ENCODE measurements around the gene ACSS2.

DNA sequence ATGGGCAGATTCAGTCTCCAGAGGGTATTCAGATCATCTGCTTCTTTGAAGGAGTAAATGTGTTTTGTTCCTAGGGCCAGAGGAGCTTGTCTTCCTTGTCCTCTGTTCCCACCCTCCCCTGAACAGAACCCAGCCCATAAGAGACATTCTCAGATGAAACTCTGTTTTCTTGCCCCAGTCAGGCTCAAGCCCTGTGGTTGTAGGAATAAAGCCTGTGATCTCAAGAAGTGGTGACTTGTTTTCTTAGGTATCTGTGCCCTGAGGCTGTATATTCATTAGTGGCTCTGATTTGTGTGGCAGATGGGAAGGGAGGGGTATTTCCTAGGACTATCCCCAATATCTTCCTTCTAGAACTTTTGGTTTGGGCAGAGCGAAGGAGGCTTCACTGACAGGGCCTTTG, 51.3 kb downstream of the ACSS2 start:
- TF ChIP-seq, protein P1, sequence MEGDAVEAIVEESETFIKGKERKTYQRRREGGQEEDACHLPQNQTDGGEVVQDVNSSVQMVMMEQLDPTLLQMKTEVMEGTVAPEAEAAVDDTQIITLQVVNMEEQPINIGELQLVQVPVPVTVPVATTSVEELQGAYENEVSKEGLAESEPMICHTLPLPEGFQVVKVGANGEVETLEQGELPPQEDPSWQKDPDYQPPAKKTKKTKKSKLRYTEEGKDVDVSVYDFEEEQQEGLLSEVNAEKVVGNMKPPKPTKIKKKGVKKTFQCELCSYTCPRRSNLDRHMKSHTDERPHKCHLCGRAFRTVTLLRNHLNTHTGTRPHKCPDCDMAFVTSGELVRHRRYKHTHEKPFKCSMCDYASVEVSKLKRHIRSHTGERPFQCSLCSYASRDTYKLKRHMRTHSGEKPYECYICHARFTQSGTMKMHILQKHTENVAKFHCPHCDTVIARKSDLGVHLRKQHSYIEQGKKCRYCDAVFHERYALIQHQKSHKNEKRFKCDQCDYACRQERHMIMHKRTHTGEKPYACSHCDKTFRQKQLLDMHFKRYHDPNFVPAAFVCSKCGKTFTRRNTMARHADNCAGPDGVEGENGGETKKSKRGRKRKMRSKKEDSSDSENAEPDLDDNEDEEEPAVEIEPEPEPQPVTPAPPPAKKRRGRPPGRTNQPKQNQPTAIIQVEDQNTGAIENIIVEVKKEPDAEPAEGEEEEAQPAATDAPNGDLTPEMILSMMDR (IDR thresholded peaks at IDR 0.05) = no peak
- TF ChIP-seq SIN3A (IDR thresholded peaks at IDR 0.05; ENCODE audit: borderline replicate concordance, insufficient read depth, low read depth, low read length) (no peak), POLR2AphosphoS5 (IDR thresholded peaks at IDR 0.05; ENCODE audit: low read depth, low read length) (no peak)
- TF ChIP-seq, protein P2, sequence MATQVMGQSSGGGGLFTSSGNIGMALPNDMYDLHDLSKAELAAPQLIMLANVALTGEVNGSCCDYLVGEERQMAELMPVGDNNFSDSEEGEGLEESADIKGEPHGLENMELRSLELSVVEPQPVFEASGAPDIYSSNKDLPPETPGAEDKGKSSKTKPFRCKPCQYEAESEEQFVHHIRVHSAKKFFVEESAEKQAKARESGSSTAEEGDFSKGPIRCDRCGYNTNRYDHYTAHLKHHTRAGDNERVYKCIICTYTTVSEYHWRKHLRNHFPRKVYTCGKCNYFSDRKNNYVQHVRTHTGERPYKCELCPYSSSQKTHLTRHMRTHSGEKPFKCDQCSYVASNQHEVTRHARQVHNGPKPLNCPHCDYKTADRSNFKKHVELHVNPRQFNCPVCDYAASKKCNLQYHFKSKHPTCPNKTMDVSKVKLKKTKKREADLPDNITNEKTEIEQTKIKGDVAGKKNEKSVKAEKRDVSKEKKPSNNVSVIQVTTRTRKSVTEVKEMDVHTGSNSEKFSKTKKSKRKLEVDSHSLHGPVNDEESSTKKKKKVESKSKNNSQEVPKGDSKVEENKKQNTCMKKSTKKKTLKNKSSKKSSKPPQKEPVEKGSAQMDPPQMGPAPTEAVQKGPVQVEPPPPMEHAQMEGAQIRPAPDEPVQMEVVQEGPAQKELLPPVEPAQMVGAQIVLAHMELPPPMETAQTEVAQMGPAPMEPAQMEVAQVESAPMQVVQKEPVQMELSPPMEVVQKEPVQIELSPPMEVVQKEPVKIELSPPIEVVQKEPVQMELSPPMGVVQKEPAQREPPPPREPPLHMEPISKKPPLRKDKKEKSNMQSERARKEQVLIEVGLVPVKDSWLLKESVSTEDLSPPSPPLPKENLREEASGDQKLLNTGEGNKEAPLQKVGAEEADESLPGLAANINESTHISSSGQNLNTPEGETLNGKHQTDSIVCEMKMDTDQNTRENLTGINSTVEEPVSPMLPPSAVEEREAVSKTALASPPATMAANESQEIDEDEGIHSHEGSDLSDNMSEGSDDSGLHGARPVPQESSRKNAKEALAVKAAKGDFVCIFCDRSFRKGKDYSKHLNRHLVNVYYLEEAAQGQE (IDR thresholded peaks at IDR 0.05; ENCODE audit: insufficient read depth in 1 of 2, low read depth in 2 of 2, low read length in 1 of 2) = no peak
